ENCODE data around the gene CADPS2. TPM values are rescaled to one million over a fixed set of nuclear protein-coding genes. Genes with fewer than 3 reads are reported as not detected.

CADPS2 gene
- polyA plus RNA-seq, 3 donors, result not detected

DNA sequence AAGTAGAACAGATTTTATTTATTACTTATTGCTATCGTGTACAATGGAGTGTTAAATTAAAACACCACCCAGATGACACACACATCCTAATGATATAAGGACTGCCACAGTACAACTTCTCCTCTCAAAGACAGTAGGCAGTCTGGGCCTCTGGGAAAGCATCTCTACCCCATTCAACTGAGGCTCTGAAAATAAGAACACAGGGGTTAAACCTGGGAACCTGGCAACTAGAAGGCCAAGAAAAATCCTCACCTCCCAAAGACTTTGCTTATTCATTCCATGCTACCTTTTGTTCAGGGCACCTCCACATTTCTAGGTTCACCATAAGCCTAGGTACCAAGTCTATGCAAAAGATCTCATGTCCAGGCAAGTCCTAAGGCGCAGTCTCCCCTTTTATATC is 456.3 kb downstream of the CADPS2 start:
- Histone ChIP-seq H3K4me1 (ENCODE audit: control insufficient read depth in 1 of 2, insufficient read depth in 2 of 2, low read length in 2 of 2) (no peaks in the 10 kb centered on the region), H3K27ac (ENCODE audit: low read depth in 1 of 2, low read length in 2 of 2) (no peak overlapping the region), H3K4me3 (replicated peaks in 1 of 3; ENCODE audit: low read depth in 2 of 3, low read length in 3 of 3) (no peak overlapping the region), H3K27me3 (ENCODE audit: control insufficient read depth in 2 of 2, insufficient read depth in 2 of 2, low read length in 2 of 2) (no peaks in the 10 kb centered on the region), H3K9ac (ENCODE audit: insufficient read depth, low read length, poor library complexity, severe bottlenecking) (no peak overlapping the region), H3K4me2 (replicated peaks; ENCODE audit: extremely low read depth, low read length, poor library complexity, severe bottlenecking) (no peak overlapping the region), H2AFZ (ENCODE audit: insufficient read depth, low read depth, low read length, poor library complexity, severe bottlenecking) (no peak overlapping the region), H4K20me1 (ENCODE audit: insufficient read depth, low read length) (no peaks in the 10 kb centered on the region), H3K79me2 (ENCODE audit: insufficient read depth, low read length) (no peaks in the 10 kb centered on the region), H3K36me3 (replicated peaks in 1 of 2; ENCODE audit: control insufficient read depth in 1 of 2, insufficient read depth in 2 of 2, low read length in 2 of 2) (no peaks in the 10 kb centered on the region), H3K9me3 (replicated peaks in 1 of 2; ENCODE audit: control insufficient read depth in 1 of 2, insufficient read depth in 1 of 2, low read length in 2 of 2) (no peaks in the 10 kb centered on the region)
- Mint-ChIP-seq H3K36me3 (no peaks in the 10 kb centered on the region), H3K27ac (no peak overlapping the region), H3K27me3 (ENCODE audit: low read depth in 3 of 3) (peaks cover 0 to 2% (median 0%) of the 10 kb centered on the region in 3 donors), H3K4me3 (no peak overlapping the region), H3K9me3 (no peaks in the 10 kb centered on the region), H3K4me1 (no peaks in the 10 kb centered on the region)
- no peak for TF ChIP-seq CTCF (IDR thresholded peaks at IDR 0.05)
- intact Hi-C loops (cut with micrococcal nuclease), result no loop called here
- no peak for DNase-seq
- WGBS (ENCODE audit: insufficient coverage), result no CpG with 5 or more reads among the region's 2 CpGs

GRCh38 chr7:122425731-122426130 is 460.5 kb downstream of the CADPS2 start:
- Mint-ChIP-seq H3K4me3 (no peak overlapping the region), H3K36me3 (no peaks in the 10 kb centered on the region), H3K27me3 (ENCODE audit: low read depth in 3 of 3) (no peaks in the 10 kb centered on the region), H3K4me1 (no peaks in the 10 kb centered on the region), H3K27ac (no peak overlapping the region), H3K9me3 (no peaks in the 10 kb centered on the region)
- no peak overlapping the region for H3K9ac ChIP-seq (ENCODE audit: insufficient read depth, low read length, poor library complexity, severe bottlenecking)
- H3K4me1 ChIP-seq (ENCODE audit: control insufficient read depth in 1 of 2, insufficient read depth in 2 of 2, low read length in 2 of 2), result no peaks in the 10 kb centered on the region
- TF ChIP-seq CTCF (IDR thresholded peaks at IDR 0.05), result no peak
- no peak overlapping the region for H3K4me2 ChIP-seq (replicated peaks; ENCODE audit: extremely low read depth, low read length, poor library complexity, severe bottlenecking)
- H3K36me3 ChIP-seq (replicated peaks in 1 of 2; ENCODE audit: control insufficient read depth in 1 of 2, insufficient read depth in 2 of 2, low read length in 2 of 2), result no peaks in the 10 kb centered on the region
- H3K27me3 ChIP-seq (ENCODE audit: control insufficient read depth in 2 of 2, insufficient read depth in 2 of 2, low read length in 2 of 2), result no peaks in the 10 kb centered on the region
- no peaks in the 10 kb centered on the region for H4K20me1 ChIP-seq (ENCODE audit: insufficient read depth, low read length)
- H3K4me3 ChIP-seq (replicated peaks in 1 of 3; ENCODE audit: low read depth in 2 of 3, low read length in 3 of 3), result no peak overlapping the region
- DNase-seq, result no peak
- no peaks in the 10 kb centered on the region for H3K79me2 ChIP-seq (ENCODE audit: insufficient read depth, low read length)
- no peak overlapping the region for H3K27ac ChIP-seq (ENCODE audit: low read depth in 1 of 2, low read length in 2 of 2)
- no peaks in the 10 kb centered on the region for H3K9me3 ChIP-seq (replicated peaks in 1 of 2; ENCODE audit: control insufficient read depth in 1 of 2, insufficient read depth in 1 of 2, low read length in 2 of 2)
- intact Hi-C loops (cut with micrococcal nuclease), result no loop called here
- H2AFZ ChIP-seq (ENCODE audit: insufficient read depth, low read depth, low read length, poor library complexity, severe bottlenecking), result no peak overlapping the region
- no CpG with 5 or more reads among the region's 1 CpG for WGBS (ENCODE audit: insufficient coverage)

Data from CD14-positive monocyte (primary cell).